Colonic mucosa (tissue), 4 donors: Measurements from ENCODE around the gene ZDHHC17. TPM values are rescaled to one million over a fixed set of nuclear protein-coding genes. Genes with fewer than 3 reads are reported as not detected.

Experiments
- DNase-seq: peaks from one replicate; pipeline ENCODE4 v3.0.0-alpha.2; 2020
- H3K27ac ChIP-seq: fragments of 200-600 bp; one replicate; pipeline ENCODE4 v1.8.0; 2021
- H3K27me3 ChIP-seq: fragments of 200-600 bp; one replicate; pipeline ENCODE4 v1.8.0; 2021
- H3K36me3 ChIP-seq: fragments of 200-600 bp; one replicate; pipeline ENCODE4 v1.8.0; 2021
- H3K4me1 ChIP-seq: fragments of 200-600 bp; one replicate; pipeline ENCODE4 v1.8.0; 2021; ENCODE audit warnings: mild to moderate bottlenecking
- H3K4me3 ChIP-seq: fragments of 200-600 bp; one replicate; pipeline ENCODE4 v1.8.0; 2021
- H3K9ac ChIP-seq, 2 donors: one replicate each; pipeline ENCODE4 v1.7.0; 2013; ENCODE audit warnings: control low read depth in 2 of 2, low read depth in 2 of 2, low read length in 2 of 2
- H3K9me3 ChIP-seq: fragments of 200-600 bp; one replicate; pipeline ENCODE4 v1.8.0; 2021
- intact Hi-C: fragments of 100-400 bp; cut with DNase I; formaldehyde crosslinking; loops from one replicate; pipeline ENCODE4 v1.14.1; 2022
- total RNA-seq, 2 donors: library from RNA; stranded (reverse); fragmentation: NEBNext Ultra II Directional in 1 of 2; extraction: Animal tissue kit (Norgen Biotek cat#: 25700) in 1 of 2; gene quantifications; one replicate each; pipeline ENCODE4 v1.2.1, GENCODE V29; 2021
- TF ChIP-seq, protein P1 (sequence below): fragments of 200-600 bp; IDR thresholded peaks from one replicate; pipeline ENCODE4 v1.8.0; 2022; ENCODE audit warnings: antibody characterized with exemption, mild to moderate bottlenecking
- donor health status: healthy.
- donor health status: DM: no; HTN: no; CAD: no.
- donor health status: DM: no; HTN: no; CAD: no.

ZDHHC17 gene
- total RNA-seq, 2 donors from 2014 or later = 15.7 to 16.6 TPM

GRCh38 chr12:76866726-76867125 is 102.8 kb downstream of the ZDHHC17 start:
- H3K36me3 ChIP-seq = no peaks in the 10 kb centered on the region
- H3K27me3 ChIP-seq = no peaks in the 10 kb centered on the region
- no peak overlapping the region for H3K4me3 ChIP-seq
- DNase-seq = no peak
- H3K4me1 ChIP-seq = no peaks in the 10 kb centered on the region
- TF ChIP-seq, protein P1, sequence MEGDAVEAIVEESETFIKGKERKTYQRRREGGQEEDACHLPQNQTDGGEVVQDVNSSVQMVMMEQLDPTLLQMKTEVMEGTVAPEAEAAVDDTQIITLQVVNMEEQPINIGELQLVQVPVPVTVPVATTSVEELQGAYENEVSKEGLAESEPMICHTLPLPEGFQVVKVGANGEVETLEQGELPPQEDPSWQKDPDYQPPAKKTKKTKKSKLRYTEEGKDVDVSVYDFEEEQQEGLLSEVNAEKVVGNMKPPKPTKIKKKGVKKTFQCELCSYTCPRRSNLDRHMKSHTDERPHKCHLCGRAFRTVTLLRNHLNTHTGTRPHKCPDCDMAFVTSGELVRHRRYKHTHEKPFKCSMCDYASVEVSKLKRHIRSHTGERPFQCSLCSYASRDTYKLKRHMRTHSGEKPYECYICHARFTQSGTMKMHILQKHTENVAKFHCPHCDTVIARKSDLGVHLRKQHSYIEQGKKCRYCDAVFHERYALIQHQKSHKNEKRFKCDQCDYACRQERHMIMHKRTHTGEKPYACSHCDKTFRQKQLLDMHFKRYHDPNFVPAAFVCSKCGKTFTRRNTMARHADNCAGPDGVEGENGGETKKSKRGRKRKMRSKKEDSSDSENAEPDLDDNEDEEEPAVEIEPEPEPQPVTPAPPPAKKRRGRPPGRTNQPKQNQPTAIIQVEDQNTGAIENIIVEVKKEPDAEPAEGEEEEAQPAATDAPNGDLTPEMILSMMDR = no peak
- intact Hi-C loops = no loop called here
- no peak overlapping the region for H3K9ac ChIP-seq
- no peaks in the 10 kb centered on the region for H3K9me3 ChIP-seq
- no peak overlapping the region for H3K27ac ChIP-seq

DNA sequence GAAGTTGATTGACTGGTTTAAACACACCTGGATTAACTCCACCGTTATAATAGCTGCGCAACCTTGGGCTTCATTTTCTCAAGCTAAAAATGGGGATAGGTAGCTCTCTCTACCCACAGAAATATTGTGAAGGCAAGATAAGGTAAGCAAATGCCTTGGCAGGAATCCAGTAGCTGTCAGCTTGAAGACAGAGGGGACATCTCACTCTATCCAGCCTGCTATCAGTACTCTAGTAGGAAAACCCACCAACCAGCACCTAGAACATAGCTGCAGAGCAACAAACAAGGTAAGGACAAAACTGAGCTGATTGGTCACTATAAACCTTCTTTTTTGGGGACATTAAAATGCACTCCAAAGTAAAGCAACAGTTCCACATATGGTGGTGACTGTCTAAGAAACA is 107.2 kb downstream of the ZDHHC17 start:
- Histone ChIP-seq H3K9me3 (no peaks in the 10 kb centered on the region), H3K27me3 (no peaks in the 10 kb centered on the region), H3K27ac (no peak overlapping the region), H3K9ac (no peak overlapping the region), H3K36me3 (no peaks in the 10 kb centered on the region), H3K4me3 (no peak overlapping the region), H3K4me1 (no peaks in the 10 kb centered on the region)
- DNase-seq = no peak
- TF ChIP-seq, protein P1 = no peak
- intact Hi-C loops = no loop called here

DNA sequence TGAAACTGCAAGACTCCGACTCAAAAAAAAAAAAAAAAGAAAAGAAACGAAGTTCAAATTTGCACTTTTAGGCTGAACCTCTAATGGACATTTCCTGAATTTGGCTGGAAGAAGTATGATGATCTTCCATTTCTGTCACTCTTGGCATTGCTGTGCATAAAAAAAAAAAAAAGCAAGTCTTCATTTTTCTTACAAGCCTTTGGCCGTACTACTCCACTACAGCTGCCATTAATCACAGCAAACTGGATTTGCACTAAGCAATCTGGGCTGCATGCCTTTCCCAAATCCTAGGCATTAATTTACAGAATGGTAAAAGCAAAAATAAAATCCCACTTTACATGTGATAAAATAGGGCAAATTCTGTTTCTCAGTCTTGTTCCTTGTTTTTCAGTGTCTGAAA is 107.8 kb downstream of the ZDHHC17 start:
- H3K9me3 ChIP-seq = no peaks in the 10 kb centered on the region
- no peak overlapping the region for H3K27ac ChIP-seq
- DNase-seq = no peak
- H3K4me1 ChIP-seq = no peaks in the 10 kb centered on the region
- H3K4me3 ChIP-seq = no peak overlapping the region
- no peaks in the 10 kb centered on the region for H3K36me3 ChIP-seq
- H3K27me3 ChIP-seq = no peaks in the 10 kb centered on the region
- intact Hi-C loops = no loop called here
- H3K9ac ChIP-seq = no peak overlapping the region
- TF ChIP-seq, protein P1 = no peak

DNA sequence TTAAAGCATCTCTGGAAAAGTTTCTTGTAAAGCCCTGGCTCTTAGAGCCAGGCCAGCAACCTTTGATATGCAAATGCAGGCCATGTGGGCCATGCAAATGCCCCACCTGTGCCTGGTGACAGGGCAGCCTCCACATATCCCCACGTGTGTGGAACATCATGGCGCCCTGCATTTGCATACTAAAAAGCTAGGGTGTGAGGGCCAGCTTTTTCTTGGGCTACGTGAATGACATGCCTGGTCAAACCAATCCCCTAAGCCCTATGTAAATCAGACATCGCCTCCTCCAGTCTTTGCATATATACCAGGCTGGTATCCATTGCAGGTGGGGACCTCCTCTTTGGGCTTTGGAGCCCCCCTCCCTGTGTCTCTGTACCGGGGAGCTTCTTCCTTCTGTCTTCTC is 108.5 kb downstream of the ZDHHC17 start:
- TF ChIP-seq, protein P1 = no peak
- no peak for DNase-seq
- H3K4me1 ChIP-seq = no peaks in the 10 kb centered on the region
- no peaks in the 10 kb centered on the region for H3K9me3 ChIP-seq
- no peaks in the 10 kb centered on the region for H3K27me3 ChIP-seq
- H3K4me3 ChIP-seq = no peak overlapping the region
- H3K27ac ChIP-seq = no peak overlapping the region
- H3K9ac ChIP-seq = no peak overlapping the region
- intact Hi-C loops = no loop called here
- no peaks in the 10 kb centered on the region for H3K36me3 ChIP-seq

- H3K36me3 ChIP-seq = no peaks in the 10 kb centered on the region
- no peaks in the 10 kb centered on the region for H3K9me3 ChIP-seq
- no peak overlapping the region for H3K4me3 ChIP-seq
- TF ChIP-seq, protein P1 = no peak
- H3K9ac ChIP-seq = no peak overlapping the region
- peaks cover 8% of the 10 kb centered on the region for H3K27me3 ChIP-seq
- DNase-seq = no peak
- H3K4me1 ChIP-seq = peaks cover 6% of the 10 kb centered on the region
- intact Hi-C loops = no loop called here
- no peak overlapping the region for H3K27ac ChIP-seq
Observed at GRCh38 chr12:76874027-76874426, 110.1 kb downstream of the ZDHHC17 start.
